ENCODE measurements around the gene SP3.

GRCh38 chr2:173981520-173981919 lies 16.3 kb upstream of the SP3 start:
- TF ChIP-seq CTCF (IDR thresholded peaks at IDR 0.05), result no peak
- TF ChIP-seq POLR2A (IDR thresholded peaks at IDR 0.05), result no peak
